ENCODE measurements around the gene KIF9. TPM values are rescaled to one million over a fixed set of nuclear protein-coding genes. Genes with fewer than 3 reads are reported as not detected.
"Not testable (repeated sequence)": the region's sequence is repeated elsewhere in the genome, so short reads cannot be mapped to it uniquely, and the experiment has no call there.

The KIF9 gene
- total and polyA plus RNA-seq, 10 donors = 3.8 to 15.8 (median 6.7) TPM

DNA sequence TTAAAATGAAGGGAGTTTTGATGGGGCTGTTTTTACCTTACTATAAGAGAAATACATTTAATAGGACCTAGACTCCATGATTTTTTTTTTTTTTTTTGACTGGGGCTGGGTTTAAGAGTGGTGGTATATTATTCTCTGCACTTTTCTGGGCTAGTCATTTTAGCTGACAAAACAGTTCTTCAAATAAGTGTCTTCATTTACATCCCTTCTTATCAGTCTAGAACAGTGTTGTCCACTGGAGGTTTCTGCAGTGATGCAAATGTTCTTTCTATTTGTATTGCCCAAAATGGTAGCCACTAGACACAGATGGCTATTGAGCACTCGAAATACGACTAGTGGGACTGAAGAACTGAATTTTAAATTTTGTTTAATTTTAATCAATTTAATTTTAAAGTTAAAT, 37.4 kb upstream of the KIF9 start:
- WGBS, 5 donors = 48 to 50% (median 50%) methylated on average over 2 of the region's 2 CpGs
- Histone ChIP-seq H3K36me3 (peaks cover 2 to 67% (median 43%) of the 10 kb centered on the region in 6 donors), H3K27ac (no peak overlapping the region), H3K4me3 (no peak overlapping the region), H3K4me1 (peaks cover 0 to 20% (median 11%) of the 10 kb centered on the region in 6 donors), H3K9me3 (no peaks in the 10 kb centered on the region), H3K27me3 (replicated peaks in 1 of 7) (no peaks in the 10 kb centered on the region)
- no peak for DNase-seq
- intact Hi-C loops (cut with DNase I; ENCODE audit: low total_unique reads) = no loop called here
- TF ChIP-seq POLR2AphosphoS5 (IDR thresholded peaks at IDR 0.05) (no peak), POLR2A (IDR thresholded peaks at IDR 0.05) (no peak)
- TF ChIP-seq, protein P1, sequence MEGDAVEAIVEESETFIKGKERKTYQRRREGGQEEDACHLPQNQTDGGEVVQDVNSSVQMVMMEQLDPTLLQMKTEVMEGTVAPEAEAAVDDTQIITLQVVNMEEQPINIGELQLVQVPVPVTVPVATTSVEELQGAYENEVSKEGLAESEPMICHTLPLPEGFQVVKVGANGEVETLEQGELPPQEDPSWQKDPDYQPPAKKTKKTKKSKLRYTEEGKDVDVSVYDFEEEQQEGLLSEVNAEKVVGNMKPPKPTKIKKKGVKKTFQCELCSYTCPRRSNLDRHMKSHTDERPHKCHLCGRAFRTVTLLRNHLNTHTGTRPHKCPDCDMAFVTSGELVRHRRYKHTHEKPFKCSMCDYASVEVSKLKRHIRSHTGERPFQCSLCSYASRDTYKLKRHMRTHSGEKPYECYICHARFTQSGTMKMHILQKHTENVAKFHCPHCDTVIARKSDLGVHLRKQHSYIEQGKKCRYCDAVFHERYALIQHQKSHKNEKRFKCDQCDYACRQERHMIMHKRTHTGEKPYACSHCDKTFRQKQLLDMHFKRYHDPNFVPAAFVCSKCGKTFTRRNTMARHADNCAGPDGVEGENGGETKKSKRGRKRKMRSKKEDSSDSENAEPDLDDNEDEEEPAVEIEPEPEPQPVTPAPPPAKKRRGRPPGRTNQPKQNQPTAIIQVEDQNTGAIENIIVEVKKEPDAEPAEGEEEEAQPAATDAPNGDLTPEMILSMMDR (IDR thresholded peaks at IDR 0.05 in 8 of 11, conservative IDR thresholded peaks at IDR 0.05 in 3 of 11) = no peak

GRCh38 chr3:47318916-47319315, 36.3 kb upstream of the KIF9 start:
- Histone ChIP-seq H3K27ac (peak overlapping the region in 1 of 8 donors; percentile 16), H3K9me3 (no peaks in the 10 kb centered on the region), H3K27me3 (replicated peaks in 1 of 7) (no peaks in the 10 kb centered on the region), H3K36me3 (peaks cover 2 to 57% (median 43%) of the 10 kb centered on the region in 6 donors), H3K4me3 (no peak overlapping the region), H3K4me1 (peaks cover 0 to 26% (median 20%) of the 10 kb centered on the region in 6 donors)
- TF ChIP-seq, protein P1 (IDR thresholded peaks at IDR 0.05 in 8 of 11, conservative IDR thresholded peaks at IDR 0.05 in 3 of 11) = no peak
- no peak for TF ChIP-seq POLR2AphosphoS5 (IDR thresholded peaks at IDR 0.05)
- TF ChIP-seq POLR2A (IDR thresholded peaks at IDR 0.05) = no peak
- WGBS, 5 donors = 80 to 93% (median 91%) methylated on average over 1 of the region's 1 CpG
- intact Hi-C loops (cut with DNase I; ENCODE audit: low total_unique reads) = no loop called here
- no peak for DNase-seq

GRCh38 chr3:47316151-47316550, 33.6 kb upstream of the KIF9 start:
- H3K27me3 ChIP-seq (replicated peaks in 1 of 7); H3K9me3 ChIP-seq; H3K27ac ChIP-seq; intact Hi-C loops (cut with DNase I; ENCODE audit: low total_unique reads); H3K4me3 ChIP-seq; DNase-seq: not testable (repeated sequence)
- Histone ChIP-seq H3K4me1 (peaks cover 0 to 50% (median 25%) of the 10 kb centered on the region in 6 donors), H3K36me3 (peaks cover 2 to 30% (median 16%) of the 10 kb centered on the region in 6 donors)
- 87 to 100% (median 95%) methylated on average over 1 of the region's 1 CpG for WGBS, 5 donors

DNA sequence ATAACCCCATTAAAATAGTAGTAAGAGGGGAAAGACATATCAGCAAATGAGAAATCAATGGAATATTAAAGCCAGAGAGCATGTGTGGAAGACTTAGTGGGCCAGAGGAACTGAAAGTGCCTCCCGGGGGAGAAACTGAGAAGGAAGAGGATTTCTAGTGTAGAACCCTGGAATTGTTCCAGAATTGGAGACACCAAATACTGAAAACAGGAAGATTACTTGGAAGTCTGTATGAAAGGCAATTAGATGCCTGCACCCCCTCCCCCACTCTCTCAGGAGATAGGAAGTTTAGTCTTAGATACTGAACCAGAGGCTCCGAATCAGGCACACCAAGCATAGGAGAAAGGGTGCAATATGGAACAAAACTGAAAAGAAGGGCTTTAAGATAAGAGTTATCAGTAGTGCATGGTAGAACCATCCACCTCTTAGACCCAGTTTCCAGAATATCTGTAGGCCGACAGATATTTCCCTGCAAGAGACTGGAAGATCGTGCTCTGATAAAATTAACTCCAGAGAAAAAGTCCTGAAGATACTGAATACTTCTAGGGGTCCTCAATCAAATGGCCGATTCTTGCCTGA, 32.6 kb upstream of the KIF9 start:
- TF ChIP-seq, protein P1 (IDR thresholded peaks at IDR 0.05 in 8 of 11, conservative IDR thresholded peaks at IDR 0.05 in 3 of 11) = no peak
- TF ChIP-seq POLR2AphosphoS5 (IDR thresholded peaks at IDR 0.05) (no peak), POLR2A (IDR thresholded peaks at IDR 0.05) (no peak)
- peak overlapping the region in 3 of 8 donors; percentile 0 to 22 (median 12) for H3K27ac ChIP-seq
- no peak overlapping the region for H3K4me3 ChIP-seq
- peaks cover 0 to 50% (median 25%) of the 10 kb centered on the region in 6 donors for H3K4me1 ChIP-seq
- no peaks in the 10 kb centered on the region for H3K9me3 ChIP-seq
- H3K36me3 ChIP-seq = peaks cover 0 to 20% (median 6%) of the 10 kb centered on the region in 6 donors
- no peak for DNase-seq
- 58 to 73% (median 62%) methylated on average over 5 of the region's 5 CpGs for WGBS, 5 donors
- H3K27me3 ChIP-seq (replicated peaks in 1 of 7) = no peaks in the 10 kb centered on the region
- intact Hi-C loops (cut with DNase I; ENCODE audit: low total_unique reads) = no loop called here
